A673 (cell line): Measurements from ENCODE around the gene KRT35.

Source experiments
- EZH2 ChIP-seq: fragments of 200-600 bp; sonication (generic); IDR thresholded peaks from 2 replicates; pipeline ENCODE4 v1.6.1; 2017; ENCODE audit warnings: borderline replicate concordance, low read depth, mild to moderate bottlenecking, mixed read lengths, antibody characterized with exemption, low read length; ENCODE audit not compliant: poor library complexity, severe bottlenecking
- TF ChIP-seq, protein P1 (sequence below): fragments of 300-800, 200-600 bp; sonication (generic); conservative IDR thresholded peaks from 2 replicates; pipeline ENCODE4 v1.5.1; 2017; ENCODE audit warnings: low read depth, mild to moderate bottlenecking, antibody characterized with exemption, low read length, moderate library complexity, mixed read lengths

DNA sequence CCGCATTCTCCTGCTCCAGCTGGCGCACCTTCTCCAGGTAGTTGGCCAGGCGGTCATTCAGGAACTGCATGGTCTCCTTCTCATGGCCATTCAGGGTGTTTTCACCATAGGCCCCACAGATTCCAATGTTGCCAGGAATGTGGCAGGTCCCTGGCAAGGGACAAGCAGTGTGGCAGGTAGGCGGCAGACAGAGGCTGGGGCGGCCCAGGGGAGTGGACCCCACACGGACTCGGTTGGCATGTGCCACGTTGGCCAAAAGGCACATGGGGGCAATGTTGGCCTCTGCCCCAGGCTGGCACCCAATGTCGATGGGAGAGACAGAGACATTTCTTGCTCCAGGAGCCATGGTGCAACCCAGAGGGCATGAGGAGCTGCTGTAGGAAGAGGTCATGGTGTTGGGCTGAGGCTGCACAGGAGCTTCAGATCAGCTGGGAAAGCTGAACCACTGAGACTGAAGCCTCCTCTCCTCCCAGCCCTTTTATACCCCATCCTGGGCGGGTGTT lies 40.4 kb downstream of the KRT35 start, which contains the start of gene KRT38:
- TF ChIP-seq, protein P1, sequence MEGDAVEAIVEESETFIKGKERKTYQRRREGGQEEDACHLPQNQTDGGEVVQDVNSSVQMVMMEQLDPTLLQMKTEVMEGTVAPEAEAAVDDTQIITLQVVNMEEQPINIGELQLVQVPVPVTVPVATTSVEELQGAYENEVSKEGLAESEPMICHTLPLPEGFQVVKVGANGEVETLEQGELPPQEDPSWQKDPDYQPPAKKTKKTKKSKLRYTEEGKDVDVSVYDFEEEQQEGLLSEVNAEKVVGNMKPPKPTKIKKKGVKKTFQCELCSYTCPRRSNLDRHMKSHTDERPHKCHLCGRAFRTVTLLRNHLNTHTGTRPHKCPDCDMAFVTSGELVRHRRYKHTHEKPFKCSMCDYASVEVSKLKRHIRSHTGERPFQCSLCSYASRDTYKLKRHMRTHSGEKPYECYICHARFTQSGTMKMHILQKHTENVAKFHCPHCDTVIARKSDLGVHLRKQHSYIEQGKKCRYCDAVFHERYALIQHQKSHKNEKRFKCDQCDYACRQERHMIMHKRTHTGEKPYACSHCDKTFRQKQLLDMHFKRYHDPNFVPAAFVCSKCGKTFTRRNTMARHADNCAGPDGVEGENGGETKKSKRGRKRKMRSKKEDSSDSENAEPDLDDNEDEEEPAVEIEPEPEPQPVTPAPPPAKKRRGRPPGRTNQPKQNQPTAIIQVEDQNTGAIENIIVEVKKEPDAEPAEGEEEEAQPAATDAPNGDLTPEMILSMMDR: no peak
- no peak for TF ChIP-seq EZH2
